ENCODE measurements around the gene GTF3C4. TPM values are rescaled to one million over a fixed set of nuclear protein-coding genes. Genes with fewer than 3 reads are reported as not detected.

Gene GTF3C4
- total and polyA plus RNA-seq, 10 of the 15 experiments (the other 5 are each of a cell fraction or from before 2014, with no cell fraction given), result 3.2 to 18.9 (median 8.2) TPM

GRCh38 chr9:132702254-132702653, 32.0 kb downstream of the GTF3C4 start:
- Histone ChIP-seq H4K20me1 (ENCODE audit: control insufficient read depth, insufficient read depth) (no peaks in the 10 kb centered on the region), H3K27ac (ENCODE audit: control insufficient read depth, insufficient read depth) (no peak overlapping the region), H3K4me1 (ENCODE audit: control insufficient read depth, insufficient read depth, low read length) (no peaks in the 10 kb centered on the region), H3K4me2 (ENCODE audit: control insufficient read depth, insufficient read depth) (no peak overlapping the region), H3K9me3 (replicated peaks; ENCODE audit: control insufficient read depth, insufficient read depth, low read length) (no peaks in the 10 kb centered on the region; the same call in none of the 3 replicates), H3K27me3 (replicated peaks in 1 of 2; ENCODE audit: control insufficient read depth in 2 of 2, insufficient read depth in 2 of 2, low read length in 1 of 2) (no peaks in the 10 kb centered on the region), H3K4me3 (no peak overlapping the region), H3K36me3 (ENCODE audit: control insufficient read depth in 2 of 2, insufficient read depth in 2 of 2, low read length in 1 of 2) (no peaks in the 10 kb centered on the region), H3K9ac (ENCODE audit: control insufficient read depth, insufficient read depth, low read length) (no peak overlapping the region), H2AFZ (ENCODE audit: control insufficient read depth, low read depth, low read length) (no peak overlapping the region), H3K79me2 (ENCODE audit: control insufficient read depth, insufficient read depth, low read length) (no peaks in the 10 kb centered on the region)
- DNase-seq (ENCODE audit: low read depth, low spot score), result no peak
- WGBS (ENCODE audit: insufficient coverage, insufficient replicate concordance, low lambda C conversion rate, missing lambda C conversion rate), result 54% methylated on average over 1 of the region's 1 CpG
- BruUV-seq (replicated peaks), result no TSS peak
- ChIA-PET RAD21 (ENCODE audit: unreplicated experiment) (no interaction called here), SMC1A (ENCODE audit: uncharacterized antibody, unreplicated experiment) (no interaction called here), CTCF (no interaction called here), POLR2A (no interaction called here)
- TF ChIP-seq CBX3 (IDR thresholded peaks at IDR 0.05; ENCODE audit: borderline replicate concordance, low read depth) (no peak), MLLT1 (IDR thresholded peaks at IDR 0.05) (no peak), POU2F2 (IDR thresholded peaks at IDR 0.05; ENCODE audit: borderline replicate concordance, low read depth, low read length) (no peak)
- in situ Hi-C loops (cut with MboI) (no loop called here), intact Hi-C loops (cut with micrococcal nuclease; ENCODE audit: unreplicated experiment) (no loop called here)
- no peak for FAIRE-seq
- ATAC-seq, result no peak

DNA sequence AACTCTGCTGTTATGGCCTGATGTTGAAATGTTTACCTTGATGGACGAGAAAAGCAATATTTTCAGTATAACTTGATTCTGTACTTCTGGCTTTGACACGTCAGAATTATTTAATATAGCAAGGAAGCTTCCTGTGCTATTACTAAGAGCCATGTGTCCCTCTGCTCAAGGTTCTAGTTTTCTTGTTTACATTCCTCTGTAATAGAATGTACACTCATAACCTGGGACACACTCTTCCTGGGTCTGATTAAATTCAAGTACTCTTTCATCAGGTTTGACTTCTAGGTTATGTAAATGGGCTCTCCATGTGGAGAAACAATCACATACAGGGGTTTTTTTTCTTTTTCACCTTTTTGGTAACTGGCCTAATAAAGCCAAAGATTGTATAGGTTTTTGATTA, 33.1 kb downstream of the GTF3C4 start:
- Histone ChIP-seq H3K4me1 (ENCODE audit: control insufficient read depth, insufficient read depth, low read length) (no peaks in the 10 kb centered on the region), H2AFZ (ENCODE audit: control insufficient read depth, low read depth, low read length) (no peak overlapping the region), H3K27ac (ENCODE audit: control insufficient read depth, insufficient read depth) (no peak overlapping the region), H3K9ac (ENCODE audit: control insufficient read depth, insufficient read depth, low read length) (no peak overlapping the region), H3K4me3 (no peak overlapping the region), H3K79me2 (ENCODE audit: control insufficient read depth, insufficient read depth, low read length) (no peaks in the 10 kb centered on the region), H4K20me1 (ENCODE audit: control insufficient read depth, insufficient read depth) (no peaks in the 10 kb centered on the region), H3K4me2 (ENCODE audit: control insufficient read depth, insufficient read depth) (no peak overlapping the region), H3K36me3 (ENCODE audit: control insufficient read depth in 2 of 2, insufficient read depth in 2 of 2, low read length in 1 of 2) (no peaks in the 10 kb centered on the region), H3K9me3 (replicated peaks; ENCODE audit: control insufficient read depth, insufficient read depth, low read length) (no peaks in the 10 kb centered on the region), H3K27me3 (replicated peaks in 1 of 2; ENCODE audit: control insufficient read depth in 2 of 2, insufficient read depth in 2 of 2, low read length in 1 of 2) (no peaks in the 10 kb centered on the region)
- ChIA-PET CTCF (interaction anchor here (1.3 kb wide), 1 partner anchor 65 kb away, joined by 3 read pairs; no protein-coding TSS in a partner anchor), POLR2A (no interaction called here), RAD21 (ENCODE audit: unreplicated experiment) (no interaction called here), SMC1A (ENCODE audit: uncharacterized antibody, unreplicated experiment) (no interaction called here)
- BruUV-seq (replicated peaks), result no TSS peak
- DNase-seq (ENCODE audit: low read depth, low spot score), result no peak
- no peak for ATAC-seq
- FAIRE-seq, result no peak
- no peak for TF ChIP-seq POU2F2 (IDR thresholded peaks at IDR 0.05; ENCODE audit: borderline replicate concordance, low read depth, low read length)
- TF ChIP-seq NFYB (IDR thresholded peaks at IDR 0.05; ENCODE audit: insufficient read depth, low read depth, low read length), result no peak
- TF ChIP-seq ZSCAN29 (IDR thresholded peaks at IDR 0.05), result no peak
- TF ChIP-seq, protein P1, sequence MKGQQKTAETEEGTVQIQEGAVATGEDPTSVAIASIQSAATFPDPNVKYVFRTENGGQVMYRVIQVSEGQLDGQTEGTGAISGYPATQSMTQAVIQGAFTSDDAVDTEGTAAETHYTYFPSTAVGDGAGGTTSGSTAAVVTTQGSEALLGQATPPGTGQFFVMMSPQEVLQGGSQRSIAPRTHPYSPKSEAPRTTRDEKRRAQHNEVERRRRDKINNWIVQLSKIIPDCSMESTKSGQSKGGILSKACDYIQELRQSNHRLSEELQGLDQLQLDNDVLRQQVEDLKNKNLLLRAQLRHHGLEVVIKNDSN (IDR thresholded peaks at IDR 0.05; ENCODE audit: borderline replicate concordance, extremely low read length, insufficient read depth, low read depth, low read length), result no peak
- TF ChIP-seq PAX8 (IDR thresholded peaks at IDR 0.05), result no peak
- TF ChIP-seq RB1 (IDR thresholded peaks at IDR 0.05; ENCODE audit: borderline replicate concordance), result no peak
- TF ChIP-seq ZNF24 (IDR thresholded peaks at IDR 0.05), result no peak
- no peak for TF ChIP-seq PML (IDR thresholded peaks at IDR 0.05; ENCODE audit: low read length)
- WGBS (ENCODE audit: insufficient coverage, insufficient replicate concordance, low lambda C conversion rate, missing lambda C conversion rate), result 2% methylated on average over 2 of the region's 2 CpGs
- intact Hi-C loops (cut with micrococcal nuclease; ENCODE audit: unreplicated experiment) (no loop called here), in situ Hi-C loops (cut with MboI) (no loop called here)
